Ramos (cell line): Measurements from ENCODE around the gene PSMB10.
"Not testable (repeated sequence)": the region's sequence is repeated elsewhere in the genome, so short reads cannot be mapped to it uniquely, and the experiment has no call there.

Source experiments
- in situ Hi-C: fragments of 300-500 bp; cut with MboI; formaldehyde crosslinking; loops from one replicate; pipeline ENCODE4 v1.14.3; 2022; ENCODE audit warnings: low sequenced_read_pairs; ENCODE audit not compliant: unreplicated experiment

The PSMB10 gene

DNA sequence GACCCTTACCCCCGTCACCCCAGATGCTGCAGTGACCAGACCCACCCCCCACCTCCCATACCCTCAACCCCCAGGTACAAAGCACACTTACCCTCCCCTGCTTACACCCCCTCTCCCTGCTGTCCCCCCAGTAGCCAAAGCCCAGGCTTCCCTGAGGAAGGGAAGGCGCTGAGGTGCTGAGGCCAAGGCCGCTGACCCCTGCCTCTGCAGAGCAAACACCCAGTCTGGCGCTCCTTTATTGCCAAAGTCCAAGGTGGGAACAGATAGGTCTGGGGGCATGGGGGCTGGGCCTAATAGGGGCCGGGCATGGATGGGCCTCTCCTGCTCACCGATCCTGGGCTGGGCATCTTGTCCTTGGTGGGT is 6.6 kb upstream of the PSMB10 start:
- in situ Hi-C loops = no loop called here

DNA sequence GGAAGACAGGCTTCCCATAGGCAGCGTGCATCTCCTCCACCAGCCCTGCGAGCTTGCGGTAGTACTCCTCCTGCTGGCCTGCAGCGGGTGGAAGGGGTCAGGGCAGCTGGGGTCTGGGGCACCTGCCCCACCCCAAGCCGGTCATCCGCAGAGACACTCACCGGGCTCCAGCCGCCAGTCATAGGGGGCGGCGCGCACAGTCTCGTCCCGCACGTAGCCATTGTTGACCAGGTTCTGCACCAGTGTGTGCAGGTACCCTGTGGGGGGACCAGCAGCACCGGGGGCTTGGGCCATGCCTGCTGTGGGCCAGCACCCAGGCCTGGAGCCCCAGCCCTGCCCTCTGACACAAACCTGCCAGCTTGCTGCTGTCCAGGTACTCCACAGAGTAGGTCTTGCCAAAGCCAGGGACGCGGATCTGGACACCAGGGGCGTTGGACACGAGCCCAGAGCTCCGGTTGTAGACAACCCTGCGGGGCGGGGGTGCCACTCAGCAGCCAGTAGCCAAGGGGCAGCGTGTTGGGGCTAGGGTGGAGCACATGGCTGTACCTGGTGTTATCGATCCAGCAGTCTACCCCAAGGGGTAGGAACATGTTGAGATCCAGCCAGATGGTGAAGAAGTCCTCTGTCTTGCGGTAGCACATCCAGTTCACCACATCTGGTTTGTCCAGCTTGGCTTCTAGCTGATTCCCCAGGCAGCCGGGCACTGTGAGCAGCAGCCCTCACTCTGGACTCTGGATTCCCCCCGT is 6.0 kb upstream of the PSMB10 start:
- in situ Hi-C loops = no loop called here

DNA sequence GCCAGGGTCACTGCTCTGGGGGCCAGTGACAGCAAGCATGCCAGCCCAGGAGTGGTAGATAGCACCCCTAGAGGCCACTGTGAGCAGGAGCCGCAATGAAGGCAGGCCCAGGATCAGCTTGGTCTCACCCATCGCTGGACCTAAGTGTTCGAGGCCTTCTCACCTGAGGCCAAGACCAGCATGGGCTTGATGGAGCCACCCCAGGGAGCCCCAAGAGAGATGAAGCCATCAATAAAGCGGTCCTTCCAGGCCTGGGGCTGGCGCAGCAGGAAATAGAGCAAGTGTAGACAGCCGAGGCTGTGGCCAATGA is 5.5 kb upstream of the PSMB10 start:
- in situ Hi-C loops = no loop called here

DNA sequence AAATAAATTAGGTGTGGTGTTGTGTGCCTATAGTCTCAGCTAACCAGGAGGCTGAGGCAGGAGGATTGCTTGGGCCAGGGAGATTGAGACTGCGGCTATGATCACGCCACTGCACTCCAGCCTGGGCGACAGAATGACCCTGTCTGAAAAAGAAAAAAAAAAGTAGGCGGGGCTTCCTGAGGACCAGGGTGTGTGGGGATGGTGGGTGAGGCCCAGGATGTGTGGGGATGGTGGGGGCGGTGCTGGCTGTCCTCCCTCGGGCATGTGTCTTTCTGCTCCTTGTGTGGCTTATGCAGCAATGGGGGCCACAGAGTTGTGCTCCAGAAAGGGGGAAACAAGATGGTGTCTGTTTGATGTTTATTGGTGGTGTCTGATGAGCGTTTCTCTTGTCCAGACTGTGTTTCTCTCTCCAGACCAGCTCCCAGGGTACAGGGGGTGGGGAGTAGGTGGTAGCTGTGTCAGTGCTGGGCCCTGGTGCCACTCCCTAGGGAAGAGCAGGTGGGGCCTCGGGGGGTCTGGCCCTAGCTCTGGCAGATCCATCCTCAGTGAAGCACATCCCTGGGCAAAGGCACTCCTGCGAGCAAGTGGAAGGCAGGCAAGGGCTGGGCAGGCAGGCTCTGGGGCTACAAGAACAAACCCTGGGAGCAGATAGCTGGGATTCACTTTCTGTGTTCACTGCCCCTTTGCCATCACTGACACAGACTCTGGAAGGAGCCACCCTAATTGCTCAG is 5.0 kb upstream of the PSMB10 start:
- in situ Hi-C loops = no loop called here

DNA sequence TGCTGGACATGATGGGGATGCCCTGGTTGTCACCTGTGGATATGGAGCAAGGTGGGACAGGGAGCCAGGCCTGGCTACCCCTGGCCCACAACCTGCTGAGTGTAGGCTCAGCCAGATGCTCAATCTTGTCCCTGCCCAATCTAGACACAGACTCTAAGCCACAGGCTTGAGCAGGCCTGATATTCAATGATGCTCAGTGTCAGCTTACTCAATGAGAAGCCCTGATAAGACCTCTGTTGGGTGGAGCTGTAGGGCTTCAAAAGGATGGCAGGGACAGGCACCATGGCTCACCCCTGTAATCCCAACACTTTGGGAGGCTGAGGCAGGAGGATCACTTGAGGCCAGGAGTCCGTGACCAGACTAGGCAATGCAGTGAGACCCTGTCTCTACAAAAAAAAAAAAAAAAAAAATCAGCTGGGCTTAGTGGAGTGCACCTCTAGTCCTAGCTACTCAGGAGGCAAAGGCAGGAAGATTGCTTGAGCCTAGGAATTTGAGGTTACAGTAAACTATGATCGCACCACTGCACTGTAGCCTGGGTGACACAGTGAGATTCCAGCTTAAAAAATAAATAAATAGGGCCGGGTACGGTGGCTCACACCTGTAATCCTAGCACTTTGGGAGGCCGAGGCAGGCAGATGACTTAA is 3.9 kb upstream of the PSMB10 start:
- in situ Hi-C loops = no loop called here

DNA sequence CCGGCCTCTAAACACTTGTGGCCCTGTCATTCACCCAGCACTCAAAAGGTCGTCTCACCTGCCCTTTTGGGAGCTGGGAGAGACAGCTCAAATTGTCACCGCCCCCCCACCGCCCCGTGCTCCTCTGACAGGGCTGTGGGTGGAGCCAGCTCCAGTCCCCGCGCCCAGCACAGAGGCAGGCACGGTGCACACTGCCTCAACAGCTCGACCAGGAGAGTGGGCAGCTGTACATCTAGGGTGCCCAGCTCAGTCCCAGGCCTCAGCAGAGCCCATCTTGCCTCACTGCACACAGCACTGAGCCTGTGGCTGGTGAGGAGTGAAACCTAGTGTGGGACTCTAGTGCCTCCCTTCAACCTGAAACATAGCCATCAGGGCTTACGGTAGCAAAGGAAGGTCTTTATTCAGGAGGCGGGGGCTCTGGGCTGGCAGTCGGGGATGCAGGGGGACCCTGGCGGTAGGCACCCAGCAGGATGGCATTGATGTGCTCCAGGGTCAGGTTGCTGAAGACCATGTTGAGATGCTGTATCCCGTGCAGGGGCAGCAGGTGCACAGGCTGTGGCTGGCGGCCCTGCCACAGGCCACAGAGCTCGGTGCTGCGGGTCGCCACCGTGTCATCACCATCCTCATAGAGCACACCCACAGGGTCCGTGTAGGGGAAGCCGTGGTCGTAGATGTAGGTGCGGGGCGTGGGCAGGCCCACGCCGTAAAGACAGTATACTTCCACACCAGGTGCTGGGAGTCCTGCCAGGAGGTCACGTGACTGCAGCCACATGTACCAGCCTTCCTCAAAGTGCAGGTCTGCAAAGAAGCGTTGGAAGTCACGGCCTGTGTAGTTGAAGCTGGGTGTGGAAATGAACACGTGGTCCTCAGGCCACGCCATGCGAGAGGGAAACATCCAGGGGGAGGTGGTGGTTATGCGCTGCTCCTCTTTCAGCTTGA is 3.1 kb upstream of the PSMB10 start:
- in situ Hi-C loops = no loop called here

DNA sequence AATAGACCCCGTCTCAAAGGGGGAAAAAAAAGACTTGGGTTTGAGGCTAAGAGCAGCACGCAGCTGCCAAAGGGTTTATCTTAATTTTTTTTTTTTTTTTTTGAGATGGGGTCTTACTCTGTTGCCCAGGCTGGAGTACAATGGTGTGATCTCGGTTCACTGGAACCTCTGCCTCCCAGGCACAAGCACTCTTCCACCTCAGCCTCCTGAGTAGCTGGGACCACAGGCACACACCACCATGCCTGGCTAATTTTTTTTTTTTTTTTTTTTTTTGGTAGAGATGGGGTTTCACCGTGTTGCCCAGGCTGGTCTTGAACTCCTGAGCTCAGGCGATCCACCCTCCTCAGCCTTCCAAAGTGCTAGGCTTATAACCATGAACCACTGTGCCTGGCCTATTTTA is 1.1 kb upstream of the PSMB10 start:
- in situ Hi-C loops = not testable (repeated sequence)

DNA sequence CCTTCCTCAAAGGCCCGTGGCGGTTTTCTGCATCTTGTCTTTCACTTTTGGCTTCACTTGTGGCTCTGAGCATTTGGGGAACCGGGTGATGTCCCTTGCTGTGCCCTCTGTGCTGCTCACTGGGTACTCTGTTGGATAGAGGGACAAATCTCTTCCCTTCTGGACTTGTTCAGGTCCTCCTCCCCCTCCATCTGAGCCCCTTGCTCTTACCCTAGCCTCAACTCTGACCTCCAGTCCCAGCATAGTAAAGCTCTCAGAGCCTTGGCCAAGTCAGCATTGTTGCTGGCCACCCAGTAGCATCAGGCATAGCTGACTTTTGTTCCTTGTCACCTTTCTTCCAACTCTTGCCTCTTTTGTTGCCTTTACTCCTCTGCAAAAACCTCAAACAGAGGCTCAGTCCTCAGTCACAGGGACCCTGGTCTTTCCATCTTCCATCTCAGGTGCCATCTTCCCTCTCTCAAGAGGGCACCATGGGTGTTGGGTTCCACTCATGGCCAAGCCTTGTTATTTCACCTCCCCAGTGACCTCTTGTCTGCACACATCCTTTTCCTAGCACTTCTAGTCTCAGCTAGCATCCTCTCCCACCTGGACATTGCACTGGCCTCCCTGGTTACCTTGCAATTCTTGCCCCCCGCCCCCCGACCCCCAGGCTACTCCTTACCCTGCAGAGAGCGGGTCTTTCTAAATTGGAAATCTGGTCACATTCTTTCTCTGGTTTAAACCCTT is 393 bp upstream of the PSMB10 start:
- in situ Hi-C loops = no loop called here

DNA sequence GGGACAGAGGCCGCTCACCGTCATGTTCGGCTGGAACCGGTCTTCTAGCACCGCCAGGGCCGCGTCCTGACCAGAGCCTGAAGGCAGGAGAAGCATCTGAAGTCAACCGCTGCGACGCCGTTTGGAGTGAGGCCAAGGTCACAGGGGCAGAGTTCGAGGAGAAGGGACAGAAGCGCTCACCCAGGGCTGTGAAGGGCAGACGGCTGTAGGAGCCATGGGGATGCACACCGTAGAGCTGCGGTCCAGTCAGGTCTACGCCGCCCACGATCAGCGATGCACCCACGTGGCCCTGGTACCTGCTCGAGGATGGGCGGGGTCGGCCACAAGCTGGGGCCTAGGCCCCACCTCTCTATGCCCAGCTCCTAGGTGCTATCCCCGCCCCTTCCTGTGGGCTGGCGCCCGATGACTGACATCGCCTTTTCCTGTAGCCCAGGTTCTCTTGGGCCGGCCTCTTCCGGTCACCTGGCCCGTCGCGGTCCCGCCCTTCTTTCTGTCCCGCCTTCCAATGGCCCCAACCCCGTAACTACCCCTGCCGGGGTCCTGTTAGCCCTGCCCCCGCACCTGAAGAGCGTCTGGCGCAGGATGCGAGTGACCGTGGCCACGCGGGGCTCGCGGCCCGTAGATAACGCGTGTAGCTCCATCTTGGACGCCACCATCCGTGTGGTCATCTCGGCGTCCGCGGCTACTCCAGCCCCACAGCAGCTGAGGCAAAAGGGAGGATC is 1.1 kb downstream of the PSMB10 start:
- in situ Hi-C loops = no loop called here

DNA sequence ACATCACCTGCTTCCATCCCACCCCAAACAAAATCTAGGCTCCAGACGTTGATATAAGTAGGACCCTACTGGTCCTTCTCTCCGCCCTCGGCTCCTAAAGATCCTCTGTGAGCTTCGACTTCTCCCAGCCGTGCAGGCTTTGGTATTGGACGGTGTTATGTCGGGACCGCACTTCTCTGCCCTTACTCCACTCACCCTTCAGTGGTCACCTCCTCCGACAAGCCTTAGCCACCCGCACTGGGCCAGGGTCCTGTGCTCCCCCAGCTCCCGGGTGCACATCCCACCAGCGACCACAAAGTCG is 1.6 kb downstream of the PSMB10 start:
- in situ Hi-C loops = no loop called here

DNA sequence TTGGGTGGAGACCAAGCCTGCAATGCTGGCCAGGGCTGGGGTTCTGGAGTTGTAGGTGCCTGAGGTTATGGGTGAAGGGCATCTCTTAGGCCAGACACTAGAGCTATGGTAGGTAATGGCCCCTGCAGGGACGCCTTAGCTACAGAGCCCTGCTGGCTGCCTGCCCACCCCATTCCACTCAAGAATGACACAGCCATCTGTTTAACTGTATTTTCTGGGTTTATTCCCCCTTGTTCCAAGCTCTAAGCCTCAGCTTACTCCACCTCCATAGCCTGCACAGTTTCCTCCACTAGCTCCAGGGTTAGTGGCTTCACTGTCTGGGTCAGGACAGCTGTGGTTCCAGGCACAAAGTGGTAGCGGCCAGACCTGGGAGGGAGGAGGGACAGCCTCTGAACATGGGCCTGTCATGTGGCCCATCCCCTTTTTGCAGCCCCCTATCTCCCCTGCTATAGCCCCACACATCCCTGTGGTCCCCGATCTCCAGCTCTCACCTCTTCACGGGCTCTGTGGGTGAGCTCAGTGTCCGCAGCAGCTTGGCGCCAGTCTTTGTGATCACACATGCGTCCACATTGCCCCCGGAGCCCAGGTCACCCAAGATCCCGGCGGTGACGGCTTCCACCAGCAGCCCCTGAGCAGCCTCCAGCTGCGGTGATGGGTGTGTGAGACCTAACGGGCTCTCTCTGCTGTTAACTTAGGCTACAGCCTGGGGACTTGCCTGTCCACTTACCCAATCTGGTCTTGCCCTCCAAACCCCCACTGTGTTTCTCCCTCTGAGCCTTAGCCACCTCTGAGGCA is 2.1 kb downstream of the PSMB10 start:
- in situ Hi-C loops = no loop called here

DNA sequence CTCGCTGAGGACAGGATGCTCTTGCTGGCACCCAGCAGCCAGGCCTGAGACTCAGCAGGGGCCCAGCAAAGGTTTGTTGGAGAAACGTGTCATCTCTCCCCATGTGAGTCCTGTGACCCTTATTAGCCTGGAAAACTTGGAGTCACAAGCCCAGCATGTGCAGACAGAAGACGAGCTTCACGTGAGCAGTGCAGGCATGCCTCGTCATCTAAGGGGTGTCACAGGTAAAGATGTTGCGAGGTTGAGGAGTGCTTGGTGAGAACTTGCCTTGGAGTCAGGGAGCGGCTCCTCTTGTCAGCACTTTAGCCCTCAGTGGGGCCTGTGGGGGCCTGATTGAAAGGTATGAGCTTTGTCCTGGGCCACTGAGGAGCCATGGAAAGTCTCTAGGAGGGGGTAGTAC is 2.8 kb downstream of the PSMB10 start:
- in situ Hi-C loops = no loop called here

DNA sequence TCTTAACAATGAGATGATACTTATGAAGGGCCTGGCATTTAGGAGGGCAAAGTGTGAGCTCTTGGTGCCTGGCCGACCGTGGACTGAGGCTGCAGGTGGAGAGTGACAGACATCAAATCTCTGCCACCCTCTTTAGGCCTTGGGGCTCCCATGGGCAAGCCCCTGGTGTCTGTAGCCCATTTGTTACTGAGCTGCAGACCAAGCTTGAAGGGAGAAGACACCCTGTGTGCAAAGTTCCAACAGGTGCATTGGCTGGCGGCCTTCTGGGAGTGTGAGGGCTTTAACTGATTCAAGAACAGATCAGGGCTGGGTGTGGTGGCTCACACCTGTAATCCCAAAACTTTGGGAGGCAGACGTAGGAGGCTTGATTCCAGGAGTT is 4.2 kb downstream of the PSMB10 start:
- in situ Hi-C loops = no loop called here

DNA sequence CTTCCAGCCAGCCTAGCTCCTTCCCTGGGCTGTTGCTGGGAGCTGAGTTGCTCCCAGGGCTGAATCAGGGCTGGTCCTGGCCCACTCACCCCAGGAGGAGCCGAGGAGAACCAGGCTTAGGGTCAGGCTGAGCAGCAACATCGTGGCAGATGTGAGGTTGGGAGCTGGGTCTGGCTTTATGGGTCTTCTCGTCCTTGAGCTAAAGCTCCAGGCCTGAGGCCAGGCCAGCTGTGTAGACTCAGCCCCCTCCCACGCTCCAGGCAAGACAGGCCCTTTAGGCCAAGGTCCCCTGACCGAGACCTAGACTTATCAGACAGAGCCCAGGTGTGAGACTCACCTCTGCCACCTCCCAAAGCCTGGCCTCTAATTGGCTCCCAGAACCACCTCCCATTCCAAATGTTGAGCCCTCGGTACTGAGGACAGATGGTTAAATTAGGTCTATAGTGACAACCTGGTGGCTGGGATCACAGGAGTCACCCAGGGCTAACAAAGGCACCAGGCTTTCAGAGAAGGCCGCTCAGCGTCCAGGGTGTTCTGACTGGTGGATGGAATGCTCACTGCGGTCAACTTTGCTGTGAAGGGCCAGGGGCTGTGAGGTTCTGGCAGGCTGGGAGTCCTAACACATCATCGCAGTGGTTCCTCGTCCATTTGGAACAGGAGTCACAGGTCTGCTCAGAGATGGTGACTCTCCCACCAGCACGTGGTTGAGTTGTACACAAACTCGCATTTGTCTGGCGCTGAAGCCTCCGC is 4.8 kb downstream of the PSMB10 start, which contains the start of gene CTRL:
Gene CTRL, minus strand, starts transcription at position 151 of the 750 bp plus-strand sequence. Its CDS starts 10 bp downstream, at position 141.
- in situ Hi-C loops = no loop called here

DNA sequence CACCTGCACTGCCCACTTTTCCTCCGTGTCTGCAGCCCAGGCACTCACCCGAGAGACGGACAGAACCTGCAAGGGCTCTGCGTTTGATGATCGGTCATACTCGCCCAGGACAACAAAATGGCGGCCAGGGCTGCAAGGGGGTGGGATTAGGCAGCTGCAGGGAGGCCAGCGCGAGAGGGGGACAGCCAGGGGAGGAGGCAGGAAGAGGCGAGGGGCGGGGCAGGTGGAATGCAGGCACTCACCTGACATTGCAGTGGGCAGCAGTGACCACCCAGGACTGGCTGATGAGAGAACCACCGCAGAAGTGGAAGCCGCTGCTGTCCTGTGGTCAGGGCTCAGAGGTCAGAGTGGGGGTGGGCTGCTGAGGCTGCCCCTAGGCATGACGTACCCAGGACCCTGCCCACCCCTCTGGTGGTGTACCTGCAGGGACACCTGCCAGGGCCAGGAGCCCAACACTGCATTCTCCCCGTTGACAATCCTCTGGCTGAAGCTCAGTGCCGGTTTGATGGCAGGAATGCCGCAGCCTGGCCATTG is 5.9 kb downstream of the PSMB10 start:
- in situ Hi-C loops = no loop called here

DNA sequence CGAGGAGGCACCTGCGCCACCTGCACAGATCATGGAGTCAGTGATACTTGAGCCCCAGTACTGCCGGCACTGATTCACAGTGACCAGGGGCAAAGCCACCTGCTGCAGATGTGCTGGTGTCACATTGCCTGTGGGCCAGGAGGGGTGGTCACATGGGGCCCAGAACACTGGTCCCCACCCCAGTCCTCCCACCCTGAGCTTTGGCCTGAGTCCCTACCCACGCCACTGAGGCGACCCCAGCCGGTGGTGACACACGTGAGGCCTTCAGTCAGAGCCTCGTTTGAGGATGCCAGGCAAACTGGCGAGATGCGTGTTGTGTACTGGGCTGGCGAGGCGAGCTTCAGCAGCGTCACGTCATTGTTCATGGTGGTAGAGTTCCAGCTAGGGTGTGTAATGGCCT is 6.5 kb downstream of the PSMB10 start:
- in situ Hi-C loops = no loop called here

DNA sequence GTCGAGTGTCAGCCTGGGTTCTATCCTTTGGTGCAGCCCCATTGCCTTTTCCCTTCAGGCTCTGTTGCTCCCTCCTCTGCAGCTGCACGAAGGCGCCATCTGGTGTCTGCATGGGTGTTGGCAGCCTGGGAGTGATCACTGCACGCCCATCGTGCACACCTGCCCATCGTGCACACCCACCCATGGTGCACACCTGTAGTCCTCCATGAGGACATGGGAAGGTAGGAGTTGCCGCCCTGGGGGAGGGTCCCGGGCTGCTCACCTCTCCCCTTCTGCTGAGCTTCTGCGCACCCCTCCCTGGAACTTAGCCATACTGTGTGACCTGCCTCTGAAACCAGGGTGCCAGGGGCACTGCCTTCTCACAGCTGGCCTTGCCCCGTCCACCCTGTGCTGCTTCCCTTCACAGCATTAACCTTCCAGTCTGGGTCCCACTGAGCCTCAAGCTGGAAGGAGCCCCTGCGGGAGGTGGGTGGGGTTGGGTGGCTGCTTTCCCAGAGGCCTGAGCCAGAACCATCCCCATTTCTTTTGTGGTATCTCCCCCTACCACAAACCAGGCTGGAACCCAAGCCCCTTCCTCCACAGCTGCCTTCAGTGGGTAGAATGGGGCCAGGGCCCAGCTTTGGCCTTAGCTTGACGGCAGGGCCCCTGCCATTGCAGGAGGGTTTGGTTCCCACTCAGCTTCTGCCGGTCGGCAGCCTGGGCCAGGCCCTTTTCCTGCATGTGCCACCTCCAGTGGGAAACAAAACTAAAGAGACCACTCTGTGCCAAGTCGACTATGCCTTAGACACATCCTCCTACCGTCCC is 7.9 kb downstream of the PSMB10 start:
- in situ Hi-C loops = loop anchor here (5.0 to 10.0 kb wide), 3 partner anchors 251 to 434 kb away; partner anchors contain the start of gene RIPOR1
